Gastrocnemius medialis (tissue), 4 donors: ENCODE data around the gene DAGLA.

Source experiments
- POLR2A ChIP-seq, 2 donors: fragments of 450-650 bp; IDR thresholded peaks; one replicate each; pipeline ENCODE4 v1.6.1; 2017; ENCODE audit warnings: antibody characterized with exemption in 2 of 2, mild to moderate bottlenecking in 2 of 2, moderate library complexity in 2 of 2
- TF ChIP-seq, protein P1 (sequence below), 5 experiments: fragments of 450-650 bp in 3 of 5; fragments of 200-600 bp in 2 of 5; sonication (generic) in 2 of 5; IDR thresholded peaks in 4 of 5; conservative IDR thresholded peaks in 1 of 5; 1 replicate in 4 of 5; 2 replicates in 1 of 5; pipeline ENCODE4 v1.5.1; 2016 to 2019; ENCODE audit warnings: antibody characterized with exemption in 5 of 5, mild to moderate bottlenecking in 3 of 5, moderate library complexity in 3 of 5

DNA sequence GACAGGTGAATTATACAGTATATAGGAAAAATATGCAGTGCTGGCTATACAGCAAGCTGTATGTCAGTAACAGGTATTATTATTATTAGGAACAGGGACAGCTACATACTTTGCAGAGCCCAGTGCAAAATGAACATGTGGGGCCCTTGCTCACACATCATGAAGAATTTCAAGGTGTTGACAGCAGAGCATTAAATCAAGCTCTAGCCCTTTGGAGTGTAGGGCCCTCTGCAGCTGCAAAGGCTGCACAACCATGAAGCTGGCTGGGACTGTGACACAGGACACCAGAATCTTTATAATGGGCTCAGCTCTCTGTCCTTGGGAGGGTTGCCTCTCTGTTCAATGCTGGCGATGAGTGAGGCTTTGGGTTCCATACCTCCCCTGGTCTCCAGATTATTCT is 44.9 kb upstream of the DAGLA start:
- TF ChIP-seq, protein P1, sequence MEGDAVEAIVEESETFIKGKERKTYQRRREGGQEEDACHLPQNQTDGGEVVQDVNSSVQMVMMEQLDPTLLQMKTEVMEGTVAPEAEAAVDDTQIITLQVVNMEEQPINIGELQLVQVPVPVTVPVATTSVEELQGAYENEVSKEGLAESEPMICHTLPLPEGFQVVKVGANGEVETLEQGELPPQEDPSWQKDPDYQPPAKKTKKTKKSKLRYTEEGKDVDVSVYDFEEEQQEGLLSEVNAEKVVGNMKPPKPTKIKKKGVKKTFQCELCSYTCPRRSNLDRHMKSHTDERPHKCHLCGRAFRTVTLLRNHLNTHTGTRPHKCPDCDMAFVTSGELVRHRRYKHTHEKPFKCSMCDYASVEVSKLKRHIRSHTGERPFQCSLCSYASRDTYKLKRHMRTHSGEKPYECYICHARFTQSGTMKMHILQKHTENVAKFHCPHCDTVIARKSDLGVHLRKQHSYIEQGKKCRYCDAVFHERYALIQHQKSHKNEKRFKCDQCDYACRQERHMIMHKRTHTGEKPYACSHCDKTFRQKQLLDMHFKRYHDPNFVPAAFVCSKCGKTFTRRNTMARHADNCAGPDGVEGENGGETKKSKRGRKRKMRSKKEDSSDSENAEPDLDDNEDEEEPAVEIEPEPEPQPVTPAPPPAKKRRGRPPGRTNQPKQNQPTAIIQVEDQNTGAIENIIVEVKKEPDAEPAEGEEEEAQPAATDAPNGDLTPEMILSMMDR (IDR thresholded peaks at IDR 0.05 in 4 of 5, conservative IDR thresholded peaks at IDR 0.05 in 1 of 5) = no peak
- TF ChIP-seq POLR2A (IDR thresholded peaks at IDR 0.05) = no peak
